ENCODE data around the gene SEC31B. TPM values are rescaled to one million over a fixed set of nuclear protein-coding genes. Genes with fewer than 3 reads are reported as not detected.
A peak's percentile ranks its signal among the peaks of the same experiment; 100 is the strongest.

SEC31B gene
- total RNA-seq, 1 experiment from 2014 or later = 6.3 TPM

- no peak overlapping the region for H2BK12ac ChIP-seq (ENCODE audit: insufficient read length, low read depth, low read length)
- H3K27ac ChIP-seq (ENCODE audit: insufficient read length, low read depth, low read length) = no peak overlapping the region
- H3K36me3 Mint-ChIP-seq (ENCODE audit: insufficient read depth in 1 of 3, low read depth in 3 of 3) = peaks cover 11 to 35% (median 27%) of the 10 kb centered on the region in 3 experiments
- H3K79me2 ChIP-seq (ENCODE audit: insufficient read depth, low read length) = peaks cover 12% of the 10 kb centered on the region; the same call in 1 of the 2 replicates
- H3K4me3 Mint-ChIP-seq = no peak overlapping the region
- no peak overlapping the region for H3K23ac ChIP-seq (ENCODE audit: insufficient read length, low read depth, low read length)
- no peak overlapping the region for H4K5ac ChIP-seq (ENCODE audit: insufficient read length, low read depth, low read length)
- peaks cover 3% of the 10 kb centered on the region; the same call in 1 of the 2 replicates for H3K4me1 ChIP-seq (ENCODE audit: insufficient read depth, low read length)
- WGBS (ENCODE audit: extremely low coverage, insufficient read length, low lambda C conversion rate) = no CpG with 5 or more reads among the region's 4 CpGs
- H4K20me1 ChIP-seq (ENCODE audit: control insufficient read depth, insufficient read depth, insufficient read length) = no peaks in the 10 kb centered on the region
- peak overlapping the region; percentile 27 for H3K9ac ChIP-seq (ENCODE audit: extremely low read depth, insufficient read length, low read length)
- no peak overlapping the region for H4K8ac ChIP-seq (replicated peaks; ENCODE audit: insufficient read length, low read depth, low read length)
- H3K4ac ChIP-seq (ENCODE audit: low read depth, low read length) = no peak overlapping the region
- no peak overlapping the region for H2BK120ac ChIP-seq (ENCODE audit: low read depth, low read length, poor library complexity, severe bottlenecking)
- DNase-seq = no peak
- H3K9me3 Mint-ChIP-seq = no peaks in the 10 kb centered on the region
- H2BK20ac ChIP-seq (ENCODE audit: low read depth, low read length, poor library complexity, severe bottlenecking) = no peak overlapping the region
- H2BK15ac ChIP-seq (ENCODE audit: low read depth, low read length) = no peak overlapping the region
- no peak overlapping the region for H2BK5ac ChIP-seq (ENCODE audit: insufficient read length, low read length)
- H3K79me1 ChIP-seq (ENCODE audit: insufficient read depth, low read depth, low read length, poor library complexity, severe bottlenecking) = peaks cover 10% of the 10 kb centered on the region
- no peak overlapping the region for H3K18ac ChIP-seq (ENCODE audit: insufficient read length, low read depth, low read length)
- no peak overlapping the region for H2AK5ac ChIP-seq (ENCODE audit: insufficient read length, low read length)
- peaks cover 5% of the 10 kb centered on the region for H3K23me2 ChIP-seq (ENCODE audit: insufficient read length, low read depth, low read length, poor library complexity, severe bottlenecking)
- no peak overlapping the region for H3K27ac Mint-ChIP-seq
- no peaks in the 10 kb centered on the region for H3K27me3 Mint-ChIP-seq (ENCODE audit: low read depth)
- H3K9me3 ChIP-seq (ENCODE audit: control insufficient read depth, low read depth, low read length) = no peaks in the 10 kb centered on the region
- peaks cover 1 to 8% of the 10 kb centered on the region in 2 experiments for H3K4me1 Mint-ChIP-seq
- peak overlapping the region; percentile 88 for H2AFZ ChIP-seq (ENCODE audit: low read length)
- no peaks in the 10 kb centered on the region for H3K27me3 ChIP-seq (ENCODE audit: insufficient read depth, low read length)
- H3K56ac ChIP-seq (ENCODE audit: insufficient read length, low read depth, low read length) = no peak overlapping the region
- no peak overlapping the region for H3K14ac ChIP-seq (ENCODE audit: insufficient read depth, low read length)
- TF ChIP-seq CTCF (conservative IDR thresholded peaks at IDR 0.05) = no peak
- H3T11ph ChIP-seq (ENCODE audit: low read length) = no peak overlapping the region
- H3K4me2 ChIP-seq (ENCODE audit: insufficient read depth, insufficient read length, low read length) = peak overlapping the region; percentile 2
- H4K91ac ChIP-seq (ENCODE audit: insufficient read length, low read depth, low read length) = no peak overlapping the region
Measured at GRCh38 chr10:100535338-100535714, 15.7 kb upstream of the SEC31B start.
